Stimulated activated CD4-positive, alpha-beta T cell treated with anti-CD3 and anti-CD28 coated beads, Interleukin-12 subunit alpha, Interleukin-12 subunit beta, amount 100 ng/mL, for 4 hours (primary cell): ENCODE measurements around the gene DNPEP.
"Not testable (repeated sequence)": the region's sequence is repeated elsewhere in the genome, so short reads cannot be mapped to it uniquely, and the experiment has no call there.

Experiments
- DNase-seq: peaks from one replicate; pipeline ENCODE4 v3.0.0-alpha.2; 2020

The DNPEP gene

DNA sequence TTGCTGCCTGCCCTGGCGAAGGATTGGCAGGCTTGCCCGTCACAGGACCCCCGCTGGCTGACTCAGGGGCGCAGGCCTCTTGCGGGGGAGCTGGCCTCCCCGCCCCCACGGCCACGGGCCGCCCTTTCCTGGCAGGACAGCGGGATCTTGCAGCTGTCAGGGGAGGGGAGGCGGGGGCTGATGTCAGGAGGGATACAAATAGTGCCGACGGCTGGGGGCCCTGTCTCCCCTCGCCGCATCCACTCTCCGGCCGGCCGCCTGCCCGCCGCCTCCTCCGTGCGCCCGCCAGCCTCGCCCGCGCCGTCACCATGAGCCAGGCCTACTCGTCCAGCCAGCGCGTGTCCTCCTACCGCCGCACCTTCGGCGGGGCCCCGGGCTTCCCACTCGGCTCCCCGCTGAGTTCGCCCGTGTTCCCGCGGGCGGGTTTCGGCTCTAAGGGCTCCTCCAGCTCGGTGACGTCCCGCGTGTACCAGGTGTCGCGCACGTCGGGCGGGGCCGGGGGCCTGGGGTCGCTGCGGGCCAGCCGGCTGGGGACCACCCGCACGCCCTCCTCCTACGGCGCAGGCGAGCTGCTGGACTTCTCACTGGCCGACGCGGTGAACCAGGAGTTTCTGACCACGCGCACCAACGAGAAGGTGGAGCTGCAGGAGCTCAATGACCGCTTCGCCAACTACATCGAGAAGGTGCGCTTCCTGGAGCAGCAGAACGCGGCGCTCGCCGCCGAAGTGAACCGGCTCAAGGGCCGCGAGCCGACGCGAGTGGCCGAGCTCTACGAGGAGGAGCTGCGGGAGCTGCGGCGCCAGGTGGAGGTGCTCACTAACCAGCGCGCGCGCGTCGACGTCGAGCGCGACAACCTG lies 30.7 kb upstream of the DNPEP start, which contains the start of gene DES:
Gene DES (plus strand): TSS at position 223 of the 857 bp plus-strand sequence. CDS start 86 bp downstream, at position 309.
- no peak for DNase-seq

DNA sequence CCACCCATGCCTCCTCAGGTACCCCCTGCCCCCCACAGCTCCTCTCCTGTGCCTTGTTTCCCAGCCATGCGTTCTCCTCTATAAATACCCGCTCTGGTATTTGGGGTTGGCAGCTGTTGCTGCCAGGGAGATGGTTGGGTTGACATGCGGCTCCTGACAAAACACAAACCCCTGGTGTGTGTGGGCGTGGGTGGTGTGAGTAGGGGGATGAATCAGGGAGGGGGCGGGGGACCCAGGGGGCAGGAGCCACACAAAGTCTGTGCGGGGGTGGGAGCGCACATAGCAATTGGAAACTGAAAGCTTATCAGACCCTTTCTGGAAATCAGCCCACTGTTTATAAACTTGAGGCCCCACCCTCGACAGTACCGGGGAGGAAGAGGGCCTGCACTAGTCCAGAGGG lies 29.7 kb upstream of the DNPEP start:
- no peak for DNase-seq

DNA sequence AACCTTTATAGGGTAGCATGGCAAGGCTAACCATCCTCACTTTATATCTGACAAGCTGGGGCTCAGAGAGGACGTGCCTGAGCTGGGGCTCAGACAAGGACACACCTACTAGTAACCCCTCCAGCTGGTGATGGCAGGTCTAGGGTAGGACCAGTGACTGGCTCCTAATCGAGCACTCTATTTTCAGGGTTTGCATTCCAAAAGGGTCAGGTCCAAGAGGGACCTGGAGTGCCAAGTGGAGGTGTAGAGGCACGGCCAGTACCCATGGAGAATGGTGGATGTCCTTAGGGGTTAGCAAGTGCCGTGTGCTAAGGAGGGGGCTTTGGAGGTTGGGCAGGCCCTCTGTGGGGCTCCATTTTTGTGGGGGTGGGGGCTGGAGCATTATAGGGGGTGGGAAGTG lies 29.2 kb upstream of the DNPEP start:
- no peak for DNase-seq

DNA sequence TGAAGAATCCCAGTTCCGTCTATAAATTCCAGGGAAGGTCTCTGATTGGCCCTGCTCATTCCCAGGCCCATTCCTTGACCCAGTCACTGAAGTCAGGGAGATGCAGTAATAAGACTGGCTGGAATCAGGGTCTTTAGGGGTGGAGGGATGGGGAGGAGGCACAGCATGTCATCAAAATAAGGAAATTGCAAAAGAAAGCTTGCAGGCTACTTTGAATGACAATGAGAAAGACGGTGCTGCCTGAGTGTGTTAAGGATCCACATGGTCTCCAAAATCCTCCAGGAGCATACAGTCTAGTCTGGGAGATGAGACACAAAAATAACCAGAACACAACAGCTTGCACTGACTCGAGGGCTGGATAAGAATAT lies 28.5 kb upstream of the DNPEP start:
- no peak for DNase-seq

DNA sequence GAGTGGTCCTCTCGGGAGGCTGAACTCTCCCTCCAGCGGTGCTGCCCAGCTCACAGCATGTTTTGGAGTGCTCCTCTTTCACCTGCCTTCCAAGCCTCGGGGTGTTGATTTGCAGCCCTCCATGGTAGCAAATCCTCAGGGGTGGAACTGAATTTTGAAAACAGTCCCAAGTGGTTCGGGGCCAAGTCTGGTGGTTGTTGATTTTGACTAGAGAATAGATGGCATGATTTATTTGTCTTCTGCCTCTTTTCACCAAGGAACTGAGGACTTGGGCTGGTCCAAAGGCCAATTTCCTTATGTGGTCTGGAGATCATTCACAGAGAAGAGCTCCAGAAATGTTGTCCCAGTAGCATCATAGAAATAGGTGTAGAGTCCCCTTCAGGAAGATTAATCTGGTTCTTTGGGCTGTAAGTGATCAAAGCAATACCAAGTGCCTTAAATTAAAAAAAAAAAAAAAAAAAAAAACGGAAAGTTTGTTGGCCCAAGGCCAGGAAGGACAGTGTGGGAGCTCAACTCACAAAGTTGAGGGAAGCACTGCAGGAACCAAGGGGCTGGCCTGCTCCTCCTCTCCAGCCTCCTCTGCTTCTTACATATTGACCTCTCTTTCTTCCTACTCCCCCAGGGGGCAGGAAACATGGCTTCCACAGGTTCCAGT lies 28.0 kb upstream of the DNPEP start:
- no peak for DNase-seq

DNA sequence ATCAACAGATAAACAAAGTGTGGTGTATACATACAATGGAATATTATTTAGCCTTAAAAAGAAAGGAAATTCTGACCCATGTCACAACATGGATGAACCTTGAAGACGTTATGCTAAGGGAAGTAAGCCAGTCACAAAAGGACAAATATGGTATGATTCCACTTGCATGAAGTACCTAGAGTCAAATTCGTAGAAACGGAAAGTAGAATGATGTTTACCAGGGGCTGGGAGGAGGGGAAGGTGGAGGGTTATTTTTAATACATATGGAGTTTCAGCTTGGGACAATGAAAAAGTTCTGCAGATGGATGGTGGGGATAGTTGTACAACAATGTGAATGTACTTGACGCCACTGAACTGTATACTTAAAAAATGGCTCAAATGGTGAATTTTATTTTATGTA lies 27.1 kb upstream of the DNPEP start:
- no peak for DNase-seq

DNA sequence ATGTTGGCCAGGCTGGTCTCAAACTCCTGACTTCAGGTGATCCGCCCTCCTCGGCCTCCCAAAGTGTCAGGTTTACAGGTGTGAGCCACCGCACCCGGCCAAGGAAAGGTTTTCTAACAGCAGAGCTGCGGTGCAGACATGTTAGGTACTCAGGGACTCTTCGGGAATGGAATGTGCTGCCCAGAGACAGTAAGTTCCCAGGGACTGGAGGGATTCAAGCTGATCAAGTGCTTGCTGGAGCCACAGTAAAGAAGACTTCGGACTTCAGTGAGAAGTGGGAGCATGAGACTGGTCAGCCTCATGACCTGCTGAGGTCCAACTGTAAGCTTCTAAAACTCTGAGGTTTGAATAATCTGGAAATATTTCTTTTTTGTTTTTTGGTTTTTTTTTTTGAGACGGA lies 22.7 kb upstream of the DNPEP start:
- DNase-seq: no peak

DNA sequence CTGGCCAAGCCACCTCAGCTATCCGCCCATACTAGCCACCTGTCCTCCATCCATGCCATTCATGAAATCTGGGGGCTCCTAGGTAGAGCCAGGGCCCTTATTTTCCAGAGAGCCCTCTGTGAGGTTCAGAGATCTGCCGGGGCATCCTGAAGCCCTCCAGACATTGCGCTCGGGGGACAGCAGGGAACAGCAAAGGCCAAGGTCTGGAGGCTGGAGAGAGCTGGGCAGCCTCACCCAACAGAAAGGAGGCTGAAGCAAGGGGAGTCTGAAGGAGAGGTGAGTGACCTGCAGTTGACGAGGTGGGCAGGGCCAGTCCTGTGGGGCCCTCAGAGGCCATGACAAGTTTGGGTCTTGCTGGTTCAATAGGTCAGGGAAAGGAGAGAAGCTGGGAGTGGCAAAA lies 21.9 kb upstream of the DNPEP start:
- DNase-seq: no peak

DNA sequence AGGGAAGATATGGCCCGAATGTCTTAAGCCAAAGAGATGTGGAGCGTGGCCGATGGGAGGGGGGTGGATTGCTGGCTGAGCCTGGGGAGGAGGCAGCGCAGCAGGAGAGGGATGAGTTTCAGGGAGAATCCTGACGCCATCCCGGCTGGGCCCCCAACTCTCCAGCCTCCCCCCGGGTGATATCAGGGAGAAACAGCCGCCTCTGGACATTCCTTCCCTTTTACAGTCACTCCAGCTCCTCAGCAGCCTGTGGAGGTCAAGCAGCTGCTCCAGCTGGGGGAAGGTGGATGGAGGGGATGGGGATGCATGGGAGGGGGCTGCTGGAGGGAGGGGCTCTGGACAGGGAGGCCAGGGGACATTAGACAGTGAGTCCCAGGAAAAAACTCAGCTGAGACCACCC lies 20.9 kb upstream of the DNPEP start:
- DNase-seq: no peak

DNA sequence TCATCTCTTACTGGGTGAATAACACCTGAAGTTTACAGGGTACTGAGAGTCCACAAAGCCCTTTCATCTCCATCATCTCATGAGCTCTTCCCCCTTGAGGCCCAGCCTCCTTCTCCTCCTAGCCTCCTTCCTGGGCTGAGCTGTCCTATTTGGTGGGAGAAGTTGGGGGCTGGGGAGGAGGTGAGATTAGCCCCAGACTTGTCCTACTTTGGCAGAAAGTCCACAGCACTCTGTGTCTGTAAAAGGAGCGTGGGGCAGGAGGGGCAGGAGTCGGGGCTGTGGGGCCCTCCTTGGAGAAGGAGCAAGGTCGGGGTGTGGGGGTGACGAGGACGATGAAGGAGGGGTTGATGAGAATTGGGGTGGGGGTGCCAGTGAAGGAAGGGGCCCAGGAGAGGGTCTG lies 20.5 kb upstream of the DNPEP start:
- DNase-seq: no peak

DNA sequence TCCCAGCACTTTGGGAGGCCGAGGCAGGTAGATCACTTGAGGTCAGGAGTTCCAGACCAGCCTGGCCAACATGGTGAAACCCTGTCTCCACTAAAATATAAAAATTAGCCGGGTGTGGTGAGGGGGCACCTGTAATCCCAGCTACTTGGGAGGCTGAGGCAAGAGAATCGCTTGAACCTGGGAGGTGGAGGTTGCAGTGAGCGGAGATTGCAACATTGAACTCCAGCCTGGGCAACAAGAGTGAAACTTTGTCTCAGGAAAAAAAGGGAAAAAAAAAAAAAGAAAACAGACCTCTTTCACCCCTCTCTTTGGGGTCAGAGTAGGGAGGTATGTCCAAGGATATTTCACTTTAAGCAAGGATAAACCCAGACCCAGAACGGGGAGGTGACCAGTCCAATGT lies 19.6 kb upstream of the DNPEP start:
- DNase-seq: not testable (repeated sequence)

DNA sequence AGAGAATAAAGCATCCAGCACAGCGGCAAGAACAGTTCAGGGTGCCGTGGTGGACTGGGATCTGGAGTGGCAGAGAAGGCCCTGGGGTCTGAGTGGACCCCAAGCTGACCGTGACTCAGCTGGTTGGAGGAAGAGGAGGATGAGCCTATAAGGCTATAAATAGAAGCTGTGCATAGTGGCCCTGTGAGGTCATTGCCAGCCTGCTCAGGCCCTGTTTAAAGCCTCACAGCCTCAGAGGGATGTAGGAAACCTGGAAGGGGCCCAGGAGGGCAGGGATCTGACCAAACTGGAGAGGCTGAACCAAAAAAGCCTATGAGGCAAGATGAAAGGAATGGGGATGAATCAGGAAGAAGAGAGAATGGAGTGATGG lies 19.1 kb upstream of the DNPEP start:
- DNase-seq: no peak

DNA sequence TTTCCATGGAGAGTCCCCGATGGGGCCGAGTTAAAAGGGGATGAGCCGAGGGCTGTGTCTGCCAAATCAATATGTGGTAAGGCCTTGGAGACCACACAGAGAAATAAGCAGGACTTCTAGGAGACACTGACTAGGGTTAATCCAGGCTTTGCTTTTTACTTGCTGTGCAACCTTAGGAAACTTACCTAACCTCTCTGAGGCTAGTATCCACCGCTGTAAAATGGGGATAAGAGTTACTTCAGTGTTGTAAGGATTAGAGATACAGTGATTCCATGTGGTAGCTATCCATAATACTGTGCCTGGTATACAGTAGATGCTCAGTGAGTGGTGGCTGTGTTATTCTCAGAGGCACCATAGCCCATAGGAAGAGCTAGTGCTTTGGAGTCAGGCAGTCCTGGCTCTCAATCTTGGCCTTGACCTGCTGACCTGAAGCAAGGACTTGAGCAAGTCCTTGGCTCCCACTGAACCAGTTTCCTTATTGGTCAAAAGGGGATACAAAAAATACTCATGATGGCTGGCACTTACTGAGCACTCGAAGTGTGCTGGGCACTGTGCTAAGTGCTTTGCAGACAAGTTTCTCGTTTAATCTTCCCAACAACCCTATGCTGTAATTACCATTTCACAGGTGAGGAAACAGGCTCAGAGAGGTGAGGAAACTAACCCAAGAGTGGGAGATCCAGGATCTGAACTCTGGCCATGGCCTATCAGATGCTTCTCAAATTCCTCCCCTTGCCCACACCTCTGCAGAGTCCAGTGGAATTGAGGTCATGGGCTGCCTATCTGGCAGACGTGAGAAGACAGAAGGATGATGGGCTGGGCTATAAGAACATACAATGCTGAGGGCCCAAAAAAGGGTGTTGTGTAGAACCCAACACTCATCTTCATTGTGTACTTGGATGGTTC lies 18.5 kb upstream of the DNPEP start:
- no peak for DNase-seq

DNA sequence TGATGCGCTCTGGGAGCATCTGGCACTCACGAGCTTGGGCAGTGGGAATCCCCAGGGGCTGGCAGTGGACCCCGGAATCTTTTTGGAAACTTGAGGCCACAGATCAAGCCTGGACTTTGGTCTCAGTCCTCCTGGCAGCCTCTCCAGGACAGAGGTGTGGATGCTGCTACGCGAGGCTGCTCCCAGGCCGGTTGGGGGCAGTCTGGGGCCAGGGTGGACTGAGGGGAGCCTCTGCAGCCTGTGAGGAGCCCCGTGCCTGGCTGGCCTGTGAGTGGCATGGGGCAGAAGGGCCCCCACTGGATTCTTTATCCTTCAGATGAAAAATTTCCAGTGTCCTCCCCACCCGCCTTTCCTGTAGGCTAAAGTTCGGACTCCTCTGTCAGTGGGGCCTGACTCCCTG lies 17.7 kb upstream of the DNPEP start:
- no peak for DNase-seq

DNA sequence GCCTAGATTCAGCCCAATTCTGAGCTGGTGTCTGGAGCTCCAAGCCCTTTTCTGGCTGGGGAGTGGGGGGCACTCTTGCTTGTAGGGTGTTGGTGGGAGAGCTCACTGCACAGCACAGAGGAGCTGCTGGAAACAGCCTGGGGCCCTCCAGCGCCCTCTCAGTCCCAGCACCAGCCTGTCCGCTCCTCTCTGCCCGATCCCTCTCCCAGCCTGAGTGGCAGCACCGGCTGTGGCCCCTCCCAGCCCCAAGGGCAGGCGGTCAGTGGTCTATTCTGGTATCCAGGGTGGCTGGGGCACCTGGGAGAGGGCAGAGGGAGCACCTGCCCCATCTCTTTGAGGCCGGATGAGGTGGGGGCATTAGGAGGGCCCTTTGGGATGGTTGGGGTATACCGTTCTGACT lies 17.2 kb upstream of the DNPEP start:
- no peak for DNase-seq

DNA sequence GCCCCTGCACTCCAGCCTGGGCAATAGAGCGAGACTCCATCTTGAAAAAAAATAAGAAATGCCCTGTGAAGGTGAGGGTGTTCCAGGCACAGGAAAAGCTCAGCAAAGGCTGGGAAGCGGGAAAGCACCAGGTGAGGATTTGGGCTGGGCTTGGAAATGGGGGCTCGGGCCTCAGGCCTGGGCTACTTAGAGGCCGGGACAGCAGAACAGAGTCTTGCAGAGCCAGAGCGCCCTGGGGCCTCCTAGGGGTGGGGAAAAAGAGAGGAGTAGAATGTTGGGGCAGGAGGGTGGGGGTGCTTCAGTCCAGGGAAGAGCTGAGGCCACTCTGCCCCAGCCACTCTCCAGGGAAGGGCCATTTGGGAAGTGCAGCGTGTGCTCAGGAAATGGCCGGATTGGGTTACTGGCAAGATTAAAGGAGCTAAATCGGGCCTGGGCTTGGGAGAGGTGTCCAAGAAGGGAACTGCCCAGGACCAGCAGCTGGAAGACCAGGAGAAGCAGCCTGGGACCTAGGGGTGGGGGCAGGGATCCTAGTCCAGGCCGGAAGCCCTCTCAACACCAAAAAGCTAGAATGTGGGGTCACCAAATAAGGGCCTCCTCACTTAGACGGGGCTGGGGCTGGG lies 16.7 kb upstream of the DNPEP start:
- no peak for DNase-seq

DNA sequence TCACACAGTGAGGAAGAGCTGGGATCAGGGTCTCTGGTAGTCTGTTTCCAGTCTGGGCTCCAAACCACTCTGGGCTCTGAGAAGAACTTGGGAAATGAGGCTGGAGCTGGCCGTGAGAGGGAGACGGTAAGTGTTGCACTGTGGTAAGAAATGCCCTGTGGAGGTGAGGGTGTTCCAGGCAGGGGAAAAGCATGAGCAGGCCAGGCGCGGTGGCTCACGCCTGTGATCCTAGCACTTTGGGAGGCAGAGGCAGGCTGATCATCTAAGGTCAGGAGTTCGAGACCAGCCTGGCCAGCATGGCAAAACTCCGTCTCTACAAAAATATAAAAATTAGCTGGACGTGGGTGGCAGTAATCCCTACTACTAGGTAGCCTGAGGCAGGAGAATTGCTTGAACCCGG lies 16.1 kb upstream of the DNPEP start:
- DNase-seq: no peak

DNA sequence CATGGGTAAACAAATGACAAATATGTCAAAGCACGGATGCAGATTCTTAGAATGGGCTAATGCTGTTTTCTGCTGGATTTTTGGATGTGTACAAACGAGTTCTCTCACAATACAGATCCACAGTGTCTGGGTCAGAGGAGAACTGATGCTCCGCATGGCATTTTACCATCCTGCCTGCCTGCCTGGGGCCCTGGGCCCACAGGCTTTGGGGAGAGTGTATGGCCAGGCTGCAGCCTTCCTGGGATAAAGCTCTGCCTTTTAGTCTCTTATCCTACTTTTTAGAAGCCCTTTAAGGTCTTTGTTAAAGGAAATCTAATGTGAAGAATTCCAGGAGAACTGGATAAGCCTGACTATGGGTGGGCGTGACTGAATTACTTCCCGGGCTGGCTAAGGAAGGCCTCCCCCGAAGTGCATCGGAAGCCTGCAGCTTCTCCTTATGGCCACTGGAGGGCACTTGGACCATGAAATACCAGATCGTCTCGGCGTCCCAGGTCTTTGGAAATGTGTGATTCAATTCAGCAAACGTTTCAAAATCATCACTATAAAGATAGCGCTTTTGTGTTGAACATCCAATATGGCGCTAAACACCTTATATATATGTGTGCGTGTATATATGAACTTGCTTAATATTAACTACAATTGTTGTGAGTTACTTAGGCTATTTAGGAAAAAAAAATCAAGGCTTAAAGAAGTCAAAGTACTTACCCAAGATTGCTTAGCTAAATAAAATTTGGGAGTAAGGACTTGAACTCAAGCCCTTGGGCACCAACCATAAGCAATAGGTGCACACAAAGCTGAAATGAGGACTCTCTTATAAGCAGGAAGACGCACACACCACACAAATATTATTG lies 15.2 kb upstream of the DNPEP start:
- DNase-seq: peak; percentile 44

DNA sequence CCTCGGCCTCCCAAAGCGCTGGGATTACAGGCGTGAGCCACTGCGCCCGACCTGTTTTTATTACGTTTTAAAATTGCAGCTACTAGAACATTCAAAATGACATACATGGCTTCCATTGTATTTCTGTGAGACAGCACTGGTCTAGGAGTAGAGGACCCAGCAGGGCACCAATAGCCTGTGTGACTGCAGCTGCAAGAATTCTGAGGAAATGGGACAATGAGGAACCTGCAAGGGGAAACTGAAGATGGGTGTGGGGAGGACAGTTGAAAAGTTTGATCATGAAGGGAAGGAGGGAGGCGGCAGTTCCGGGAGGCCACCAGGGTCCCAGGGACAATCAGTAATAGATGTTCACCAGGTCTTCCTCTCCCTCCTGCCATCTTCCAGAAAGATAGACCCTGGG lies 13.9 kb upstream of the DNPEP start:
- DNase-seq: no peak

DNA sequence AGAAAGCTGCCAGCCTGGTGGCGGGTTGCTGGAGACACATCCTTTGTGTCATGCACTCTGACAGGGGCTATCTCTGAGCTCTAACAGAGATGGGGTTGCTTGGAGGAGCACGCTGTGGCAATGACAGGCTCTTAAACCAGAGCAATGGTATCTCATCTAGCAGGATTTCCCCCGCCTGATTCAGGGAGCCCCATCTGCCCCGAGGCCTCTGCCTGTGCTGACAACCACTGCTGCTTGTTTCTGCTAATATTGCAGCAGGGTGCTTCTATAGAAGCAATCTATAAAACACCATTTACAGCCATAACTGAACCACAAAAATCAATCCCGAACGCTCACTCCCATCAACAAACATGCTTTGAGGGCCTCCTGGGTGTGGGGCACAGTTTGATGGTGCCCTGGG lies 12.8 kb upstream of the DNPEP start:
- no peak for DNase-seq

DNA sequence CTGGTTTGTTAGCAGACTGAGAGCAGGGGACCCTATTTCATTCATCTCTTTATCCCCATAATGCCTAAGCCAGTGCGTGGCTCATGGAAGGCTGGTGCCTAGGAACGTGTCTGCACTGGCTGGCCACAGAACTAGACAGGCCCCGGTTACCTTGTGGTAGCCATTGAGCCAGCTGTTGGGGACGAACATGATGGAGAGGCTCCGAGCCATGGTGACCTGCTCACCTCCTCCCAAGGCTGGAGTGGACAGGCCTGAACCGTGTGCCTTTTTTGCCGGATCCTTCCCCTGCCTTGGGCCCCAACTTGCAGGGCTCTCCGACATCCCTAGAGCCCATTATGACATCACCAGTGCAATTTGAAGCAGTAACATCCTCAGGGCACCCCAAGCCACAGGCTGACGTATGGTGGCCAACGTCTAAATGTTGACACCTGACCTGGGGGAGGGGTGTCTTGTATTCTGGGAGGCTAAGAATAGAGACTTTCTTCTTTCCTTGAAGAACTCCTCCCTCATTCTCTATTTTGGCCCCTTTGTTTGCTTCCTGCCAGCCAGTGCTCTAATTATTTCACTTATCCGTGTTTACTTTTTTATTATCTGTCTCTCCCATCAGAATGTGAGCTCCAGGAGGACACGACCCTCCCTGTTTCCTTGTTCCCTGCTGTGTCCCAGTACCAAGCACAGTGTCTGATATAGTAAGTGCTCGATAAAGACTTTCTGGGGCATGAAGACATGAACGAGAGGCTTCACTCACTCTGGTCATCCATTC lies 12.2 kb upstream of the DNPEP start:
- no peak for DNase-seq
